Ascending aorta (tissue), 2 donors: ENCODE data around the gene RPS5. TPM values are rescaled to one million over a fixed set of nuclear protein-coding genes. Genes with fewer than 3 reads are reported as not detected.

Experiments
- DNase-seq, 2 donors: peaks; one replicate each; pipeline ENCODE4 v3.0.0-alpha.2; 2019; ENCODE audit warnings: low spot score in 2 of 2
- H3K27ac ChIP-seq, 2 donors: fragments of 200-600 bp; sonication (generic); one replicate each; pipeline ENCODE4 v1.5.1; 2016 to 2017; ENCODE audit warnings: mild to moderate bottlenecking in 1 of 2
- H3K27me3 ChIP-seq: fragments of 200-600 bp; sonication (generic); one replicate; pipeline ENCODE4 v1.5.1; 2017
- H3K36me3 ChIP-seq, 2 donors: fragments of 200-600 bp; sonication (generic); one replicate each; pipeline ENCODE4 v1.5.1; 2016
- H3K4me1 ChIP-seq, 2 donors: fragments of 200-600 bp; sonication (generic); one replicate each; pipeline ENCODE4 v1.5.1; 2016 to 2017; ENCODE audit warnings: mild to moderate bottlenecking in 1 of 2
- H3K4me3 ChIP-seq, 2 donors: fragments of 200-600 bp; sonication (generic); one replicate each; pipeline ENCODE4 v1.5.1; 2016 to 2017; ENCODE audit warnings: mild to moderate bottlenecking in 1 of 2
- H3K9me3 ChIP-seq, 2 donors: fragments of 200-600 bp; sonication (generic); one replicate each; pipeline ENCODE4 v1.5.1; 2016
- CTCF ChIP-seq, 3 experiments: fragments of 200-600 bp in 2 of 3; fragments of 450-650 bp in 1 of 3; sonication (generic) in 2 of 3; IDR thresholded peaks; one replicate each; pipeline ENCODE4 v1.5.1; 2016 to 2019; ENCODE audit warnings: antibody characterized with exemption in 3 of 3, mild to moderate bottlenecking in 1 of 3, moderate library complexity in 1 of 3
- intact Hi-C: fragments of 100-400 bp; cut with DNase I; formaldehyde crosslinking; loops from one replicate; pipeline ENCODE4 v1.15.1; 2023
- total RNA-seq: library from RNA; depleted of rRNA; stranded (reverse); fragments of >200 nt; gene quantifications from one replicate; pipeline ENCODE4 v1.1.0, GENCODE V29; 2016

The RPS5 gene
- total RNA-seq, 1 donor from 2014 or later, result 1,483 TPM

- H3K4me3 ChIP-seq, result no peak overlapping the region
- no peak for DNase-seq
- H3K27me3 ChIP-seq, result no peaks in the 10 kb centered on the region
- TF ChIP-seq CTCF (IDR thresholded peaks at IDR 0.05), result no peak
- no peaks in the 10 kb centered on the region for H3K36me3 ChIP-seq
- intact Hi-C loops, result no loop called here
- no peaks in the 10 kb centered on the region for H3K9me3 ChIP-seq
- H3K27ac ChIP-seq, result no peak overlapping the region
- peaks cover 0 to 7% of the 10 kb centered on the region in 2 donors for H3K4me1 ChIP-seq
Observed at GRCh38 chr19:58364146-58364545, 22.9 kb upstream of the RPS5 start.

- intact Hi-C loops, result no loop called here
- no peak for DNase-seq
- no peak for TF ChIP-seq CTCF (IDR thresholded peaks at IDR 0.05)
- H3K9me3 ChIP-seq, result no peaks in the 10 kb centered on the region
- H3K36me3 ChIP-seq, result no peaks in the 10 kb centered on the region
- no peaks in the 10 kb centered on the region for H3K27me3 ChIP-seq
- no peaks in the 10 kb centered on the region for H3K4me1 ChIP-seq
- no peak overlapping the region for H3K4me3 ChIP-seq
- H3K27ac ChIP-seq, result no peak overlapping the region
Observed at GRCh38 chr19:58366585-58367430, 20.3 kb upstream of the RPS5 start.

DNA sequence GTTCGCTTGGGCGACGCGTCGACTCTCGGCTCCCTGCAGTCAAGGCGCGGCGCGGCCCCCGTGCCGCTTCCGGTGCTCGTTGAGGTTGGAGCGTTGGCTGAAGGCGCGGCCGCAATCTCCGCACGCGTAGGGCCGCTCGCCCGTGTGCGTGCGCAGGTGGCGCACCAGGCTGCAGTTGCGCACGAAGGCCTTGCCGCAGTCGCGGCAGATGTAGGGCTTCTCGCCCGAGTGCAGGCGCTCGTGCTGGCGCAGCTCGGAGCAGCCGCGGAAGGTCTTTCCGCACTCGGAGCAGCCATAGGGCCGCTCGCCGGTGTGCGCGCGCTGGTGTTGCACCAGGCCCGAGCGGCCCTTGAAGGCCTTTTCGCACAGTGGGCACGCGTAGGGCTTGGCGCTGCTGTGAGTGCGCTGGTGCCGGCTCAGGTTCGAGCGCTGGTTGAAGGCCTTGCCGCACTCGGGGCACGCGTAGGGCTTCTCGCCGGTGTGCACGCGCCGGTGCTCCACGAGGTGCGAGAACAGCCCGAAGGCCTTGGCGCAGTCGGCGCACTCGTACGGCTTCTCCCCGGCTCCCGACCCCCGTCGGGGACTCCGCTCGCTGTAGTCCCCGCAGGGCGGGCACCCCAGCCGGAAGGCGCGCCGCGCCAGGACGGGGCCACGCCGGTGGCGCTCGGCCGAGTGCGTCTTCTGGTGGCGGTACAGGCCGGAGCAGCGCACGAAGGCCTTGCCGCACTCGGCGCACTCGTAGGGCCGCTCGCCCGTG lies 19.2 kb upstream of the RPS5 start:
- intact Hi-C loops, result no loop called here
- Histone ChIP-seq H3K36me3 (no peaks in the 10 kb centered on the region), H3K4me1 (no peaks in the 10 kb centered on the region), H3K4me3 (no peak overlapping the region), H3K9me3 (no peaks in the 10 kb centered on the region), H3K27ac (no peak overlapping the region), H3K27me3 (no peaks in the 10 kb centered on the region)
- no peak for DNase-seq
- TF ChIP-seq CTCF (IDR thresholded peaks at IDR 0.05), result no peak

DNA sequence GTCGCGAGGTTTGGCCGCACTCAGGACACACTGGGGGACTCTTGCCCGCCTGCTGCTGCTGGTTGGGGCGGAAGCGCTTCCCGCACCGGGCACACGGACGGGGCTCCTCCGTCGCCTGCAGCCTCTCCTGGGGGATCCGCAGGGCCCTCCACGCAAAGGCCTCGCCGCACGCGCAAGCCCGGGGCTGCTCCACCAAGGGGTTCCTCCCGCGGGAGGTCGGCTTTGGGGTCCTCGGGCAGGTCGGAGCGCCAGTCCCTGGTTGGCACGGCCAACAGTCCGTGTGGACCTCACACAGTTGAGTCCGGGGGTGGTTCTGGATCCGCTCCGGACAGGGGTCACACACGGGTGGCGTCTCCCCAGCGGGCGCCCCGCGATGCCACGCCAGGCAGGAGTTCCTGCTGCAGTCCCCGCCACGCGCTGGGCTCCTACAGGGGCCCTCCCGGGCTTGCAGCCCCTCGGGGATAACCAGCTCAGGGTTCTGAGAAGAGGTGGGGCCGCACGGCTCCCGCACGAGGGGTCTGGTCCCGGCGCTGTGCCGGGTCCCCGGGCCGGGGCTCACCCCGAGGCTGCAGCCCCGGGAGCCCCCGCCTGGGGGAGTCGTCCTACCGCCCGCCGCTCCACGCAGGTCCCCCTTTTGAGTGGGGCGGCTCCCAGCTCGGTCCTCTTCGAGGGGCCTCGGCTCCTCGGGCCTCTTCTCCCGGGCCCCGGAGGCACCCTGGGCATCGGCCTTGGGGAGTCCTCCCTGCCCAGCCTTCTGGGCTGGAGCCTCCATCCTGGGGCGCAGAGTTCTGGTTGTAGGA lies 18.3 kb upstream of the RPS5 start:
- DNase-seq, result no peak
- Histone ChIP-seq H3K9me3 (no peaks in the 10 kb centered on the region), H3K36me3 (no peaks in the 10 kb centered on the region), H3K27ac (no peak overlapping the region), H3K27me3 (no peaks in the 10 kb centered on the region), H3K4me3 (no peak overlapping the region), H3K4me1 (no peaks in the 10 kb centered on the region)
- no peak for TF ChIP-seq CTCF (IDR thresholded peaks at IDR 0.05)
- intact Hi-C loops, result no loop called here

DNA sequence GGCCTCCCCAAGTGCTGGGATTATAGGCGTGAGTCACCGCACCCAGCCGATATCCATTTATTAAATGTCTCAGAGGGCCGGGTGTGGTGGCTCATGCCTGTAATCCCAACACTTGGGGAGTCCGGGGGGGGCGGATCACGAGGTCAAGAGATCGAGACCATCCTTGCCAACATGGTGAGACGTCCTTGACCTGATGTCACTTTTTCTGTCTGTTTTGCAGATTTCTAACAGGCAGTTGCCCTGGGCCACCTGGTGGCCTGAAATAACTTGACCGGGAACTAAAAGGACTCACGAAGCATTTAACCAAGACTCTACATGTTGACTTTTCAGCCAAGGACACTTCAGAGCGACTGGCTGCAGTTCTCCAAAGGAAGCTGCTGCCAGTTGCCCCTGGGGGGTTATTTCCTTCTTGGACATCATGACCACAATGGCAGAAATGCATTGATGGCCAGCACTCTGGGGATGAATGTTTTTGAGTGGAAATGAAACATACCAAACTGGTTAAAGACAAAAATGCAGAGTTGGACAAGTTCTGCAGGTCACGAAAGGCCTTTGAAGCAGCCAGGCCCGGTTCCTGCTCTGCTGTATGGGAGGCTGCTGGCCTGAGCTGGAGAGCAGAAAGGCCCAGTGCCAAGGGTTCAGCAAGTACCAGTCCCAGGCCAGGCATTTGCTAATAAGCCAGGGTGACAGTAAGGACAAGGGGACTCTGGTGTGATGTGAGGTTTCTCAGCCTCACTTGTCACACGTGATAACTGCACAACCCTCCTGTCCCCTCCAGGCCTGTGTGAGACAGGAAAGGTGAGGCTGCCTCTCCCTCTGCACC lies 14.5 kb upstream of the RPS5 start:
- Histone ChIP-seq H3K9me3 (no peaks in the 10 kb centered on the region), H3K27me3 (no peaks in the 10 kb centered on the region), H3K36me3 (no peaks in the 10 kb centered on the region), H3K4me3 (no peak overlapping the region), H3K4me1 (no peaks in the 10 kb centered on the region), H3K27ac (no peak overlapping the region)
- no peak for DNase-seq
- no peak for TF ChIP-seq CTCF (IDR thresholded peaks at IDR 0.05)
- intact Hi-C loops, result no loop called here
